NCI-H1694 (cell line): ENCODE results near the gene OR7D2.
A peak's percentile ranks its signal among the peaks of the same experiment; 100 is the strongest.

ENCODE experiments used
- DNase-seq: peaks from one replicate; lab custom pipeline; 2025; lab: John Stamatoyannopoulos, UW

Gene OR7D2

DNA sequence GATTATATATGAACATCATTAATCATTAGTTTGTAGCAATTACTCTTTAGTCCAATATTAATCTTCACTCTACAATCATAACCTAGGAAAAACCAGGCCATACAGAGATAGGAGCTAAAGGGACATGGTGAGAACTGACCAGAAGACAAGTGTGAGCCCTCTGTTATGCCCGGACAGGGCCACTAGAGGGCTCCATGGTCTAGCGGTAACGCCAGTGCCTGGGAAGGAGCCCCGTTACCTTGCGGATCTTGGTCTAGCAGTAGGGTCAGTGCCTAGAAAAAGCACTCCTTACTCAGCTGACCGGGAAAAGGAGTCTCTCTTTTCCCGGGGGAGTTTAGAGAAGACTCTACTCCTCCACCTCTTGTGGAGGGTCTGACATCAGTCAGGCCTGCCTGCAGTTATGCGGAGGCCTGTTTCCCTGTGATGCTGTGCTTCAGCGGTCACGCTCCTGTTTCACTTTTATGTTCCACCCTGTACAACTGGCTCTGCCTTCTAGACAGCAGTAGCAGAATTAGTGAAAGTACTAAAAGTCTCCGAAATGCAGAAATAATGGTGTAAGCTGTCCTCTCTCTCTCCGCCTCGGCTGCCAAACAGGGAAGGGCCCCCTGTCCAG is 26.8 kb downstream of the OR7D2 start:
- peak; percentile 7 for DNase-seq

GRCh38 chr19:9219489-9219888 is 40.7 kb downstream of the OR7D2 start, which contains the start of gene OR7D4:
Gene OR7D4 (minus strand): TSS chr19:9219589. CDS start chr19:9214837, 4,752 bp downstream.
- no peak for DNase-seq
